Sigmoid colon (tissue), 7 donors: ENCODE measurements around the gene CD99. TPM values are rescaled to one million over a fixed set of nuclear protein-coding genes. Genes with fewer than 3 reads are reported as not detected.
"Not testable (repeated sequence)": the region's sequence is repeated elsewhere in the genome, so short reads cannot be mapped to it uniquely, and the experiment has no call there.

Experiments
- DNase-seq: peaks from one replicate; pipeline ENCODE4 v3.0.0-alpha.2; 2019
- H3K27ac ChIP-seq, 4 donors: fragments of 200-600 bp; sonication (generic); one replicate each; pipeline ENCODE4 v1.5.1; 2016 to 2019; ENCODE audit warnings: mild to moderate bottlenecking in 1 of 4
- H3K27me3 ChIP-seq, 3 donors: fragments of 200-600 bp; sonication (generic); one replicate each; pipeline ENCODE4 v1.5.1; 2019; ENCODE audit warnings: mild to moderate bottlenecking in 1 of 3
- H3K36me3 ChIP-seq, 4 donors: fragments of 200-600 bp; sonication (generic); one replicate each; pipeline ENCODE4 v1.5.1; 2016 to 2019
- H3K4me1 ChIP-seq, 4 donors: fragments of 200-600 bp; sonication (generic); one replicate each; pipeline ENCODE4 v1.5.1; 2017 to 2019
- H3K4me3 ChIP-seq, 4 donors: fragments of 200-600 bp; sonication (generic); one replicate each; pipeline ENCODE4 v1.5.1; 2017 to 2019; ENCODE audit warnings: mild to moderate bottlenecking in 2 of 4, moderate library complexity in 1 of 4
- H3K9me3 ChIP-seq, 4 donors: fragments of 200-600 bp in 3 of 4; sonication (generic) in 3 of 4; one replicate each; pipeline versions ENCODE4 v1.5.1 to v1.6.1; 2013 to 2019
- EP300 ChIP-seq, 4 donors: sonication (generic); formaldehyde crosslinking; IDR thresholded peaks; one replicate each; pipeline ENCODE4 v1.6.1; 2017; ENCODE audit warnings: antibody characterized with exemption in 4 of 4
- POLR2A ChIP-seq, 2 donors: fragments of 450-650 bp; IDR thresholded peaks; one replicate each; pipeline ENCODE4 v1.6.1; 2016; ENCODE audit warnings: antibody characterized with exemption in 2 of 2, mild to moderate bottlenecking in 2 of 2, moderate library complexity in 2 of 2
- POLR2AphosphoS5 ChIP-seq, 4 donors: sonication (generic); formaldehyde crosslinking; IDR thresholded peaks; one replicate each; pipeline ENCODE4 v1.6.1; 2017; ENCODE audit warnings: antibody characterized with exemption in 4 of 4
- WGBS, 2 donors: extraction: QIAGEN DNeasy Blood & Tissue Kit; methylation state at CpG; one replicate each; pipeline ENCODE4 v1.1.7; 2013; 5-methylcytosine and 5-hydroxymethylcytosine counted together
- intact Hi-C: fragments of 100-400 bp; cut with DNase I; formaldehyde crosslinking; loops from one replicate; pipeline ENCODE4 v1.15.1; 2023
- polyA plus RNA-seq, 3 donors: library from polyadenylated mRNA; stranded (reverse); fragments of 200-250 nt; gene quantifications; one replicate each; pipeline ENCODE4 v1.2.3, GENCODE V29; 2013
- total RNA-seq, 4 donors: library from RNA; depleted of rRNA; stranded (reverse); fragments of >200 nt; gene quantifications; one replicate each; pipeline ENCODE4 v1.1.0, GENCODE V29; 2016
- TF ChIP-seq, protein P1 (sequence below), 4 experiments: fragments of 450-650 bp in 3 of 4; fragments of 200-600 bp in 1 of 4; IDR thresholded peaks; one replicate each; pipeline ENCODE4 v1.5.1; 2016 to 2019; ENCODE audit warnings: antibody characterized with exemption in 4 of 4, mild to moderate bottlenecking in 3 of 4, moderate library complexity in 2 of 4
- donor health status: healthy with polysubstance abuse.
- donor health status: Bipolar disorder and iron deficiency.
- donor health status: healthy.

Gene CD99
- total and polyA plus RNA-seq, 7 donors = 77.2 to 552 (median 285) TPM

DNA sequence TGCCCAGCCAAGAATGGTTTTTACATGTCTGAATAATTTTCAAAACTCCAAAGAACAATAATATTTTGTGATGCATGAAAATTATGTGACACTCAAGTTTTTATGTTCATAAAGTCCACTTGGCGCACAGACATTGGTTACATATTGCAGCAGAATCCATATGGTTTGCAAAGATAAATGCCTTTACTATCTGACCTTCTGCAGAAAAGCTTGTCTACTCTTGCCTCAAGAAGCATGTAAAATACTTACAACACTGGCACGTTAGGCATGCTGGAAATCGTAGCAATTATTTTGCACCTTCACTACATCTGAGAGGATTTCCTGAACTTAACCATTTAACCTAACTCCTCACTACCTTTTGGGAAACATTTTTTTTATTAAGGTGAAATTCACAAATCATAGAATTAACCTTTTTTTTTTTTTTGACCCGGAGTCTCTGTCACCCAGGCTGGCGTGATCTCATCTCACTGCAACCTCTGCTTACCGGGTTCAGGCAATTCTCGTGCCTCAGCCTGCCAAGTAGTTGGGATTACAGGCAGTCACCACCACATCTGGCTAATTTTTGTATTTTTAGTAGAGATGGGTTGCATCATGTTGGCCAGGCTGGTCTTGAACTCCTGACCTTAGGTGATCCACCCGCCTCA is 57.2 kb downstream of the CD99 start:
- Histone ChIP-seq H3K4me3 (no peak overlapping the region), H3K9me3 (no peaks in the 10 kb centered on the region), H3K4me1 (peaks cover 0 to 5% (median 0%) of the 10 kb centered on the region in 4 donors), H3K27ac (no peak overlapping the region), H3K27me3 (no peaks in the 10 kb centered on the region), H3K36me3 (peaks cover 0 to 4% (median 0%) of the 10 kb centered on the region in 4 donors)
- no peak for DNase-seq
- 82 to 85% methylated on average over 8 of the region's 8 CpGs for WGBS, 2 donors
- intact Hi-C loops = no loop called here
- TF ChIP-seq POLR2A (IDR thresholded peaks at IDR 0.05) (no peak), POLR2AphosphoS5 (IDR thresholded peaks at IDR 0.05) (no peak), EP300 (IDR thresholded peaks at IDR 0.05) (no peak)
- TF ChIP-seq, protein P1, sequence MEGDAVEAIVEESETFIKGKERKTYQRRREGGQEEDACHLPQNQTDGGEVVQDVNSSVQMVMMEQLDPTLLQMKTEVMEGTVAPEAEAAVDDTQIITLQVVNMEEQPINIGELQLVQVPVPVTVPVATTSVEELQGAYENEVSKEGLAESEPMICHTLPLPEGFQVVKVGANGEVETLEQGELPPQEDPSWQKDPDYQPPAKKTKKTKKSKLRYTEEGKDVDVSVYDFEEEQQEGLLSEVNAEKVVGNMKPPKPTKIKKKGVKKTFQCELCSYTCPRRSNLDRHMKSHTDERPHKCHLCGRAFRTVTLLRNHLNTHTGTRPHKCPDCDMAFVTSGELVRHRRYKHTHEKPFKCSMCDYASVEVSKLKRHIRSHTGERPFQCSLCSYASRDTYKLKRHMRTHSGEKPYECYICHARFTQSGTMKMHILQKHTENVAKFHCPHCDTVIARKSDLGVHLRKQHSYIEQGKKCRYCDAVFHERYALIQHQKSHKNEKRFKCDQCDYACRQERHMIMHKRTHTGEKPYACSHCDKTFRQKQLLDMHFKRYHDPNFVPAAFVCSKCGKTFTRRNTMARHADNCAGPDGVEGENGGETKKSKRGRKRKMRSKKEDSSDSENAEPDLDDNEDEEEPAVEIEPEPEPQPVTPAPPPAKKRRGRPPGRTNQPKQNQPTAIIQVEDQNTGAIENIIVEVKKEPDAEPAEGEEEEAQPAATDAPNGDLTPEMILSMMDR (IDR thresholded peaks at IDR 0.05) = no peak

DNA sequence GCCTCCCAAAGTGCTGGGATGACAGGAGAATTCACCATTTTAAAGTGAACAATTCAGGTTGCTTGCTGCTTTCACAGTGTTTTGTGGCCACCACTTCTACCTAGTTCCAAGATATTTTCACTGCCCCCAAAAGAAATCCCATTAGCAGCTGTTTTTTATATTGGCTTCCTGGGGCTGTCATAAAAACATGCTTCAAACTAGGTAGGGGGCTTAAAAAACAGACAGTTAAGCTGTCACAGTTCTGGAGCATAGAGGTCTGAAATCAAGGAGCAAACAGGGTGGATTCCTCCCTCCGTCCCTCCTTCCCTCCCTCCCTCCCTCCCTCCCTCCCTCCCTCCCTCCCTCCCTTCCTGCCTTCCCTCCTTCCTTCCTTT is 57.7 kb downstream of the CD99 start:
- Histone ChIP-seq H3K27me3 (no peaks in the 10 kb centered on the region), H3K36me3 (no peaks in the 10 kb centered on the region), H3K4me1 (peaks cover 0 to 5% (median 0%) of the 10 kb centered on the region in 4 donors), H3K4me3 (no peak overlapping the region), H3K9me3 (no peaks in the 10 kb centered on the region), H3K27ac (no peak overlapping the region)
- TF ChIP-seq, protein P1 (IDR thresholded peaks at IDR 0.05) = no peak
- no peak for TF ChIP-seq EP300 (IDR thresholded peaks at IDR 0.05)
- no peak for TF ChIP-seq POLR2A (IDR thresholded peaks at IDR 0.05)
- TF ChIP-seq POLR2AphosphoS5 (IDR thresholded peaks at IDR 0.05) = no peak
- WGBS, 2 donors = 36 to 62% methylated on average over 1 of the region's 1 CpG
- intact Hi-C loops = no loop called here
- DNase-seq = no peak

DNA sequence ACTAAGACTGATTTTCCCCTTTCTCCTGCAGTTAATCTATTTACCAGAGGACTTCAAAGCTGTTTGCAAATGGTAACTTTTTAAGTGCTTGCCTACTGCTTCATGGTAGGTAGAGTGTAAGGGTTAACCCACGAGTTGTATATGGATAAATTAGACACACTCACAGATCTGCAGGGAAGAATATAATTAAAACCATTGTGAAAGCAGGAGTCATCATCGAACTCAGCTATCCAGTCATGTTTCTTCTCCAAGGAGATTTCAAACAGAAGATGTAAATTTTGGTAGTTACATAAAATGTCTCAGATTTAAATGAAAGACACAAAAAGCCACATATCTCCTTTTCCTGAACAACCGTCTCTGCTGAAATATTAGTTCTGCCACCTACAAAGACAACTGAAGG is 60.2 kb downstream of the CD99 start:
- no peaks in the 10 kb centered on the region for H3K36me3 ChIP-seq
- no peak for DNase-seq
- no peaks in the 10 kb centered on the region for H3K9me3 ChIP-seq
- no peak for TF ChIP-seq POLR2AphosphoS5 (IDR thresholded peaks at IDR 0.05)
- TF ChIP-seq, protein P1 (IDR thresholded peaks at IDR 0.05) = no peak
- no peak for TF ChIP-seq POLR2A (IDR thresholded peaks at IDR 0.05)
- no peak for TF ChIP-seq EP300 (IDR thresholded peaks at IDR 0.05)
- WGBS, 2 donors = 47 to 65% methylated on average over 3 of the region's 3 CpGs
- intact Hi-C loops = no loop called here
- H3K27me3 ChIP-seq = no peaks in the 10 kb centered on the region
- H3K4me1 ChIP-seq = peaks cover 0 to 5% (median 0%) of the 10 kb centered on the region in 4 donors
- no peak overlapping the region for H3K27ac ChIP-seq
- H3K4me3 ChIP-seq = no peak overlapping the region

DNA sequence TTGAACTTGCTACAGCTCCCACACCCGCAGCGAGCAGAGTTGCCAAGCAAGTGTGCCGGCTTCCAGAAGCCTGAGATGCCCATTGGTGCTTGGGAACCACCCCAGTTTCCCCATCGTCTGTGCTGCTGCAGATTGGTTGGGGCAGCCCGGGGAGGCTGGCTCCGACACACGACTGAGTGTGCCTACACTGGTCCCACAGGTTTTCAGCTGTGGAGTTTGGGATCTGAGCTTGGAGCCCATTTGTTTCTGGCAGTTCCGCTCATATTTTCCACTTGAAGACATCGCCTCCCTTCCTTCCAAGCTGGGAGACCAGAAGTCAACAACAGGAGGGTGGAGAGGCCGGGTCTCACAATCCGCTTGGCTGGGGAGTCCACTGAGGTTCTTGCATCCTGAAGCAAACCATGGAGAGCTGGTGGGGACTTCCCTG is 60.8 kb downstream of the CD99 start, which contains the start of gene XG:
Gene XG (plus strand): TSS at position 167 of the 427 bp plus-strand sequence. CDS start 235 bp downstream, at position 402.
- intact Hi-C loops, H3K4me1 ChIP-seq, H3K36me3 ChIP-seq, DNase-seq, H3K9me3 ChIP-seq, H3K27me3 ChIP-seq, H3K4me3 ChIP-seq, H3K27ac ChIP-seq: not testable (repeated sequence)
- WGBS, 2 donors = 84% methylated on average over 11 of the region's 11 CpGs

DNA sequence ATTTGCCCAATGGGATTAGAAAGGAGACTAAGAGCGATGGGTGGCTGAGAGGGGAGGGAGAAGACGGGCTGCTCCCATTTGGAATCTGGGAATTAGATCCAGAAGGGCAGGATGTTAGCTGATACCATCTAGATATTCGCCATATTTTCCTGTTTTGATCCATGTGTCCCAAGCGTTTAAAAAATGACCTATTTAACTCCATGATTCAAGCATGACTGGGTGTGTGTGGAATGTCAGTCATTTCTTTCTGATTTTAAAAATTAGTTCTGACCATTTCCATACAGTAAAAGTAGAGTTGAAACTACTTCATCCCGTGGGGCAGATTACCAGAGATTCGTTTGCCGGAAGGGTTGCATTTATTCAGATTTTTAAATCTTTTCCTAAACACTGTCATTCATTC is 61.3 kb downstream of the CD99 start:
- DNase-seq, H3K9me3 ChIP-seq, H3K36me3 ChIP-seq, H3K4me1 ChIP-seq, H3K27me3 ChIP-seq, H3K4me3 ChIP-seq, intact Hi-C loops, H3K27ac ChIP-seq: not testable (repeated sequence)
- WGBS, 2 donors = 90 to 94% methylated on average over 6 of the region's 7 CpGs

DNA sequence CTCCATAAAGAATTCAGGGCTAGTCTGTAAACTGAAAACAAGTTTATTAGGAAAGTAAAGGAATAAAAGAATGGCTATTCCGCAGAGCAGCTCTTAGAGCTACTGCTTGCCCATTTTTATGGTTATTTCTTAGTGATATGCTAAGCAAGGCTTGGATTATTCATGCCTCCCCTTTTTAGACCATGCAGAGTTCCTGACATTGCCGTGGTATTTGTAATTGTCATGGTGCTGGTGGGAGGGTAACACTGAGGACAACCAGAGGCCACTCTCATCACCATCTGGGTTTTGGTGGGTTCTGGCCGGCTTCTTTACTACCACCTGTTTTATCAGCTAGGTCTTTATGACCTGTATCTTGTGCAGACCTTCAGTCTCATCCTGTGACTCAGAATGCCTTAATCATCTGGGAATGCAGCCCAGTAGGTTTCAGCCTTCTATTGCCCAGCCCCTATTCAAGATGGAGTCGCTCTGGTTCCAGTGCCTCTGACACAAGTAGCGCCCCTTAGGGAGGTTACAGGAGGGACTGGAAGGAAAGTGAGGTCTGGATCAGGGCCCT is 64.1 kb downstream of the CD99 start:
- intact Hi-C loops, H3K4me3 ChIP-seq, DNase-seq: not testable (repeated sequence)

More for the DNA sequence above, 64.1 kb downstream of the CD99 start:
- H3K4me1 ChIP-seq, H3K27ac ChIP-seq, H3K36me3 ChIP-seq, H3K27me3 ChIP-seq, H3K9me3 ChIP-seq: not testable (repeated sequence)
- 74 to 82% methylated on average over 5 of the region's 5 CpGs for WGBS, 2 donors
